Panc1 (cell line): ENCODE measurements around the gene LUZP2.

Experiments used
- POLR2AphosphoS5 ChIP-seq: IDR thresholded peaks from 2 replicates; pipeline ENCODE4 v1.6.1; 2012; ENCODE audit warnings: mild to moderate bottlenecking, low read depth, low read length, moderate library complexity
- SIN3A ChIP-seq: IDR thresholded peaks from 2 replicates; pipeline ENCODE4 v1.6.1; 2012; ENCODE audit warnings: low read depth, mild to moderate bottlenecking, low read length, moderate library complexity, borderline replicate concordance; ENCODE audit not compliant: insufficient read depth
- TF ChIP-seq, protein P1 (sequence below): fragments of 450-650 bp; IDR thresholded peaks from 2 replicates; pipeline ENCODE4 v1.5.1; 2017; ENCODE audit warnings: mild to moderate bottlenecking

GRCh38 chr11:24496386-24496735, 492 bp upstream of the LUZP2 start:
- TF ChIP-seq, protein P1, sequence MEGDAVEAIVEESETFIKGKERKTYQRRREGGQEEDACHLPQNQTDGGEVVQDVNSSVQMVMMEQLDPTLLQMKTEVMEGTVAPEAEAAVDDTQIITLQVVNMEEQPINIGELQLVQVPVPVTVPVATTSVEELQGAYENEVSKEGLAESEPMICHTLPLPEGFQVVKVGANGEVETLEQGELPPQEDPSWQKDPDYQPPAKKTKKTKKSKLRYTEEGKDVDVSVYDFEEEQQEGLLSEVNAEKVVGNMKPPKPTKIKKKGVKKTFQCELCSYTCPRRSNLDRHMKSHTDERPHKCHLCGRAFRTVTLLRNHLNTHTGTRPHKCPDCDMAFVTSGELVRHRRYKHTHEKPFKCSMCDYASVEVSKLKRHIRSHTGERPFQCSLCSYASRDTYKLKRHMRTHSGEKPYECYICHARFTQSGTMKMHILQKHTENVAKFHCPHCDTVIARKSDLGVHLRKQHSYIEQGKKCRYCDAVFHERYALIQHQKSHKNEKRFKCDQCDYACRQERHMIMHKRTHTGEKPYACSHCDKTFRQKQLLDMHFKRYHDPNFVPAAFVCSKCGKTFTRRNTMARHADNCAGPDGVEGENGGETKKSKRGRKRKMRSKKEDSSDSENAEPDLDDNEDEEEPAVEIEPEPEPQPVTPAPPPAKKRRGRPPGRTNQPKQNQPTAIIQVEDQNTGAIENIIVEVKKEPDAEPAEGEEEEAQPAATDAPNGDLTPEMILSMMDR = no peak
- TF ChIP-seq SIN3A (no peak), POLR2AphosphoS5 (no peak)
